ENCODE measurements around the gene MRGPRD.

The MRGPRD gene, protein sequence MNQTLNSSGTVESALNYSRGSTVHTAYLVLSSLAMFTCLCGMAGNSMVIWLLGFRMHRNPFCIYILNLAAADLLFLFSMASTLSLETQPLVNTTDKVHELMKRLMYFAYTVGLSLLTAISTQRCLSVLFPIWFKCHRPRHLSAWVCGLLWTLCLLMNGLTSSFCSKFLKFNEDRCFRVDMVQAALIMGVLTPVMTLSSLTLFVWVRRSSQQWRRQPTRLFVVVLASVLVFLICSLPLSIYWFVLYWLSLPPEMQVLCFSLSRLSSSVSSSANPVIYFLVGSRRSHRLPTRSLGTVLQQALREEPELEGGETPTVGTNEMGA

DNA sequence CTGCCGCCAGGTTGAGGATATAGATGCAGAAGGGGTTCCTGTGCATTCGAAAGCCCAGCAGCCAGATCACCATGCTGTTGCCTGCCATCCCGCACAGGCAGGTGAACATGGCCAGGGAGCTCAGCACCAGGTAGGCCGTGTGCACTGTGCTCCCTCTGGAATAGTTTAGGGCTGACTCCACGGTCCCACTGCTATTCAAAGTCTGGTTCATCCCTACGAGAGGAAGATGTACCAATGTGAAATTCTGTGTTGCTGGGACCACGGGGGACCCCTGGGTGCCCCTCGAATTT is at the start of gene MRGPRD:
Gene MRGPRD, minus strand, starts transcription at position 211 of the 290 bp plus-strand sequence. Its CDS starts 0 bp downstream, at position 211.
- DNase-seq, result no peak

DNA sequence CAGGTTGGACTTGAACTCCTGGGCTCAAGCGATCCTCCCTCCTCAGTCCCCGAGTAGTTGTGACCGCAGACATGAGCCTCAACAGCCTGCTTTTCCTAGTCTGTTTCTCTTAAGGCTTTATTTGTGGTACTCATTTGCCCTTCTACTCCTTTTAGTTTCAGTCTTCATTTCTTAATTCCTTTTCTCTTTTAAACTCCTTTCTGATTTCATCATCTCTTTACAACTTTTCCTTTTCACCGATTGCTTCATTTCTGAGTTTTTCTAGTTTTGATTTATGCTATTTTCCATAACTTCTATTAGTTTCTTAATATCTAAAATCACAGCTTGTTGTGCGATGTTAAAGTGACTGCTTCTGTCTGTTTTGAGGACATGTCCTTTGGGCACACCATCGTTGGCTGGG is 49.5 kb upstream of the MRGPRD start:
- DNase-seq, result no peak

DNA sequence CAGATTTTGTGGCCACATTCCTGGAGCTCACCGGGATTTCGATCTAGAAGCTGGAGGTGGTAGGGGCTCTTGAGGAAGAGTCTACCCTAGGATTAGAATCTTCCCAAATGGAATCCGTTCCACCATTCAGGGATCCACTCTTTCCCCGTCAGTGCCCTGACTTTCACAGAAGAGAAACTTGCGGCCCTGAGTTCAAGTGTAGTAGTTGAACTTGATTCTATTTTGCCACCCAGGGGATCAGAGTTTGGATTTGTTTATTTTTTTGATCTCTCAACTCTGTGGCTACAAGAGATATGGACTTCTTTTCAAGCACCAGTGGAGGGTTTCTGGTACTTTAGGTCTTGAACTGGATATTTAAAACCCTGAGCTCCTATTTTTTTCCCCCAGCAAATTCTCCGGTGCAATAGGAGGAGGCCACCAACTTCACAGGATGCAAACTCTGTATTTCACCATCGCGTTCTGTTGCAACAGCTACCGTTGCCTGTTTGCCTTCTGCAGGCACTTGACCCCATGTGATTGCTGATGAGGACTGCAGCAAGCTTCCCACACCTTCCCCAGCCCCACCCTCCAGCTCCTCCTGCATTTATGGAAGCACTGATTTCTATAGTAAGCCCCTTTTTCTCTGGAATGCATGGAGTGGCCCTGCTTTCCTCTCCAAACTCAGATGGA is 47.1 kb upstream of the MRGPRD start:
- DNase-seq, result no peak

DNA sequence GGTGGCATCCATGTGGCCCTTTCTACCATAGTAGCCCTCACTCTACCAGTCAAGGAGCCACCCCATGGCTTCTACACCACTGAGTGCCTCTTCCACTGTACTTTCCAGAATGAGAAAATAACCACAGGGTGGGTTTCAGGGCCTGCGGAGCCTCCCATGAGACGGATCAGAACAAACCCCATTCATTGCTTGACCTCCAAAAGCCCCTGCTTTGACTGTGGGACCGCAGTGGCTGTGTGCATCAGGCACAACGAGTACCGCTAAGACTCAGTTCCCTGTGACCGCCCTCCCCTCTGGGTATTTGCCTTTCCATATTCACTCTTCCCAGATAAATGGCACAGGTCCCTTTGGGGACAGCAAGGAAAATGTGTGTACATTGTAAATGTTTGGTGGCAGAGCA is 43.7 kb upstream of the MRGPRD start:
- no peak for DNase-seq

DNA sequence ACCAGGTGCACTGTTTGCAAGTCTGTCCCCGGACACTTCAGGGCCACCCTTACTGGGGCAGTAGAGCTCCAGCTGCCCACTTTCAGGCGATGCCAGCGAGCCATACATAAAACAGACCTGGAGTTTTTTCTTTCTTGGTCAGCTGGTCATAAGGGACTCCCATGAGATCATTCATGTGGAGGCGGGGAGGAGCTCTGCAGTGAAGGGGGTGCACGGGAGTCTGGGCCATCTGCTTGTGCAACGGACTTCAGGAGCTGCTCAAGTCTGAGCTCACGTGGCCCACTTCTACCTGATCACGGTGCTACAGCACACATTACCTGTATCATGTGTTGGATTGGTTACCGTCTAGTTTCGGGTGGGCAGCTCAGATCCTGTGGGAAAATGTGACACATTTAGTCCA is 41.5 kb upstream of the MRGPRD start:
- DNase-seq, result no peak

DNA sequence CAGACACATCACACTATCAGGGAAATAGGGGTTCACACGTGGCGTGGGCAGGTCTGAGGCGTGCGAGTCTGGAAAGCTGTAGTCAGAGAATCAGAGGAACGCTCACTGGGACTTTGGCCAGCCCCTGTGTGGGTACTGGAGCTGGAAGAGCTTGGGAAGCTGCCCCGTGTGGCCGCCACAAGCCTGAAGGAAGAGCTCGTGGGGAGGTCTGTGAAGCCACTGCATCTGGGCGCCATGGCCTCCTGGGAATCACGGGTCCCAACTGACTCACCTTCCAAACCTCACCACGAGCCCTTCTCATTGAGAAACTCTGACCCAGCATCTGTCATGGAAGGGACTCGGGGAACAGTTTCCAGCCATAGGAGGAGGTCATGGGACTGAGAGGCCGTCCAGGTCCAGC is 38.1 kb upstream of the MRGPRD start:
- DNase-seq, result peak; percentile 61

DNA sequence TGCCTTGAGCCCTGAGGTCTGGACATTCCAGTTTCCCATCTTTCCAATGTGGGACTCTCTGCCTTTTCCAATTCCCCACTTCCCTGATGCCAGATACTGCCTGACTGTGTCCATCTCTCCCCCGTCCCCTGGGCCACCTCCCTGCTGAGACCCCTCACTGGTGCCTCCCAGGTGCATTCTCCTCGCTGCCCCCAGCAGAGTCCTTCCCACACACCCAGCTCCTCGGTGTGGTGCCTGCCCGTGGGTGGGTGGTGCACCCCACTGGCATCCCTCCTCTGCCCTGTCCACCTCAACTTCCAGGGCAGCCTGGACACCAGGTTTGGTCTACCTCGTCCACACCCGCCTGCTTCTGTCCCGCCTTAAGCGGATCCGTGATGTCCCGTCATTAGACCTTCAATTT is 37.2 kb upstream of the MRGPRD start:
- DNase-seq, result no peak

DNA sequence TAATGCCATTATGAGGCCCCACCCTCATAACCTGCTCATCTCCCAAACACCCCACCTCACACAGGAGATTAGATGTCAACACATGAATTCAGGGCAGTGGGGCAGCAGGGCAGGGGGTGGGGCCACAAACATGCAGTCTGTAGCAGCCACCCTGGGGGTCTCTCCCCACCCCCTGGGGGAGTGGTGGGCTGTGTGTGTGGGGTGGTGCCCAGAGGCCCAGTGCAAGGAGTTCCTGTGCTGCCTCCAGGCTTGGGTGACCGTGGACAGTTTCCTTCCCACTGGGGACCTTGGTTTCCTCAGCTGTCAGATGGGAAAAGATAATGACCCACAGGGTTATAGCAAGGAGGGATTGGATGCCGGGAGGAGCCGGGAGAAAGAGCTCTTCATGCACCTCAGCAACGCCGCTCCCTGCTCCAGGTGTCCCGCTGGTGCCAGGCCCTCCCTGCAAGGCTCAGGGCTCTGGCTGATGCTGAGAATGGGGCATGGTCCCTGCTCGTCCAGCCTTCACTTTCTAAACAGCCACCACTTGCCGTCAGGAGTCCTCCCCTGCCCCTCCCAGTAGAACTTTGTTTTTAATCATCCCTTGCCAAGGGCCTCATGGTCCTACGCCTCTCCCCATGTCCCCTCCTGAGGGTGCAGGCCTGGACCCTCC is 34.2 kb upstream of the MRGPRD start:
- DNase-seq, result no peak

DNA sequence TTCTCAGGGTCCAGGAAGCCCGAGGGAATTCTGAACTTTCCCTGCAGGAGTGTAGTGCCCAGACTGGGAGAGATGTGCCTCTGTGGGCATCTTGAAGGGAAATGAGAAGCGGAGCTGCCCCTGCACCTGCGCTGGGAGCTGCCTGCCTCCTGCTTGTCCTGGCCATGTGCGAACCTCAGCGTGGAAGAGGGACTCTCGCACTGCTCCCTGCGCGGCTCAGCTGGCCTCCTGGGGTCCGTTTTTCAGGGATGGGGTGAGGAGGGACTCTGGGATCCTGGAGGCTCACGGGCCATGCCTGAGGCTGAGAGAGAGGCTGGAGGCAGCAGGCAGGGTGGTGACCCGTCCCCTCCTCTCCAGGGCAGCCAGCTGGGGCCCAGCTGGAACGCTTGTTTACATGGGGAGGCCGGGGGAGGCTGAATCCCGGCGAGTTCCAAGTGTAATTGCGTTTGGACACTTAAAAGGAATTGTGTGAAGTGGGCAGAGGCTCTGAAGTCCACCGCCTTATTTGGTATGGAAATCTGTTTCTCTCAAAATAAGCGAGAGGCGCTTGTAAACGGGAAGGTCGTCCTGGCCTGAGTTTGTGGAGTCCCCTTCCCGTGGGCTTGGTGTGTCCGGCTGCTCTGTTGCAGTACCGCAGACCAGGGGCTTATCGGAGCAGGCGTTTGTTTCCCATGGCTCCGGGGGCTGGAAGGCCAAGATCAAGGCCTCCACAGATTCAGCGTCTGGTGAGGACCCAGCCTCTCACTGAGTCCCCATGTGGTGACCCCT is 33.5 kb upstream of the MRGPRD start:
- DNase-seq, result no peak

DNA sequence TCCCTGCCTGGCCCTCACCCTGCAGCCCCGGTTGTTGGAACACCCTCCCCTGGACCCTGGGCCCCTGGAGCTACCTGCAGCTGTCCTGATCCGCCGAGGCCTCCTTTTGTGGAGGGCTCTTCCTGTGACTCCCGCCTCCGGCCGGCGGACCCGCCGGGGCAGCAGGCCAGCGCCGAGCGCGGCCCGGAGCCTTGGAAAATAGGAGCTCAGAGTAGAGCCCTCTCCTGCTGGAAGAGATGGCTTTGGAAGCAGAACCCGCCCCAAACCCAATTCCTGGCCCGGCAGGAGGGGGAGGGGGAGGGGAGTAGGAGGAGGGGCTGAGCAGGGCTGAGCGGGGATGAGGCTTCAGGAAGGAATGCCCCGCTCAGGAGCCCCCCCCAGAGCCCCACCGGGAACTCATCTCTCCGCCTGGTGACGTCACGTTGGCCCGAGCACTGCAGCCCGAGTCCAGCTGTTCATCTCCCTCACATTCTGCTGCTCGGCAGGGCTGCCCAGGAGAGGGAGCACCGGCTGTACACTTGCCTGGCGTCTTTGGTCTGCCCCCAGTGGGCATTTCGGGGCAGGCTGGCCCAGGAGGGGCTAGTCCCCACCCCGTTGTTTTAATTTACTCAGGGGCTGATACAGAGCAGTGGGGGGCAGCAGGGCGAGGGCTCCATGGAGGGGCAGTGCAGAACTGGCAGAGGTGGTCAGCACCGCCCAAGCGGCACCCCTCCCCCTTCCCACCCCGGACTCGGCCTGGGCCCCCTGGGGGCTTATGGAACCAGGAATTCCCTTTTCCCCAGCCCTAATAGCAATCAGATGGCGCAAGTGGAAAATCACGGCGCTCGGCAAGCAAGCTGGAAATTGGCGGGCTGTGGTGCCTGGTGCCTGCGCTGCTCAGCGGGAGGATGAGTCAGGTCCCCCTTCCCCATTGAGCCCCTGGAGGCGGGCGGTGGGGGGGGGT is 32.5 kb upstream of the MRGPRD start, which contains the start of gene MRGPRF:
Gene MRGPRF, minus strand, starts transcription at position 238 of the 943 bp plus-strand sequence. CDS start 3,345 bp downstream, outside the sequence.
- peak; percentile 94 for DNase-seq

DNA sequence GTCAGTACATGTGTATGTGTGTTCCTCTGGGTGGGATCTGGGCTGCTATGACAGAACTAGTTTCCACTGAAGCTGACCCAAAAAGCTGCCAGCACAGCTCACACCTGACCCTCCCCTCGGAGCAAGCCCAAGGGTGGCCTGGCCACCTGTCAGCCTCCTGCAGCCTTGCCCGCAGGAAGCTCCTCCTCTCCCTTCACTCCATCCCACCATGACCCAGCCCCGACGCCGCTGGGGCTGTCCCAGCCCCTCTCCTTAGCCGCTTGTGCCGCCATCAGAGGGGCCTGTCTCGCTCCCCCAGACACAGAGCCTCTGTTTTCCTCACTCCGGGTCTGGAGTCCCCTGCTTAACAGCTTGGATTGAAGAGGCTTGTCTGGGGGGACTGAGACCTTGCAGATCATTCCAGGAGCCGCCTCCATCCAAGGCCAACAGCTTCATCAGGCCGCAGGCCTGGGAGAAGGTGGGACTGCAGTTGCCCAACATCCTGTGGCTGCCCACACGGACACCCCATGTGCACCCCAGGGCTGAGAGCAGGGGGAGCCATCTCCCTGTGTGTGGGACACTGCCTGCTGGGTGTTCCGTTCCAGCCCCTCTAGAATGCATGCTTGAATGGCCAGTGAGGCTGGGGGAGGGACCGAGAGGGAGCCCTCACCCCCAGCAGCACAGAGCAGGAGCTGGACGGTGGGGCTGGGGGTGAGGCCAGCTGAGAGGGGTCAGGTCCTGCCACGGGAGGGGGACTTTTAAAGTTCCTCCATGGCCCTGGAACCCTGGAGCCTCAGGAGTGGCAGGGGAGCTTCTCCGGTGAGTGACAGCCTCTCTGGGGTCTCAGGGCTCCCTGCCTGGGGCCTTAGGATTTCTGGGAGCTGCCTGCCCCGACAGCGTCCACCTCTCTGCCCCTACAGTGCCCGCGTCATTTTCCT is 31.6 kb upstream of the MRGPRD start:
- DNase-seq, result peak; percentile 44

DNA sequence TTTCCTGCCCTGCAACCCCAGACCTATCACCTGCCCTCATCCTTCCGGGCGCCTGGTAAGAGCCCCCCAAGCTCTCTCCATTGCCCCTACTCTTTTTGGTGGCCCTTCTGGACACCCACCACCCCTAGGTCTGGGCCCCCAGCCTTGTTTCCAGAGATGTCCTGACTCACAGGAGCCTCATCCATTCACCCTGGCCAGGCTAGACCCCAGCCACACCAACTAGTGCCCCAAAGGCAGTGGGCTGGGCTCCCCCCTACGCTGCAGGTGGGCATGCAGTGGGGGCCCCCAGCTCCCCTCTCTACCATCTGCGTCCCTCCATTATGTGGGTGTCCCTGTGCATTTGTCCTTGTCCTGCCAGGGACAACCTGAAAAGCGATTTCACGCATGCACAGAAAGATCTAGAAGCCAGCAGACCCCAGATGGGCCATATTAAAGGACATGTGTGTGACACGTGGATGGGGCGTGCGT is 30.9 kb upstream of the MRGPRD start:
- DNase-seq, result no peak

DNA sequence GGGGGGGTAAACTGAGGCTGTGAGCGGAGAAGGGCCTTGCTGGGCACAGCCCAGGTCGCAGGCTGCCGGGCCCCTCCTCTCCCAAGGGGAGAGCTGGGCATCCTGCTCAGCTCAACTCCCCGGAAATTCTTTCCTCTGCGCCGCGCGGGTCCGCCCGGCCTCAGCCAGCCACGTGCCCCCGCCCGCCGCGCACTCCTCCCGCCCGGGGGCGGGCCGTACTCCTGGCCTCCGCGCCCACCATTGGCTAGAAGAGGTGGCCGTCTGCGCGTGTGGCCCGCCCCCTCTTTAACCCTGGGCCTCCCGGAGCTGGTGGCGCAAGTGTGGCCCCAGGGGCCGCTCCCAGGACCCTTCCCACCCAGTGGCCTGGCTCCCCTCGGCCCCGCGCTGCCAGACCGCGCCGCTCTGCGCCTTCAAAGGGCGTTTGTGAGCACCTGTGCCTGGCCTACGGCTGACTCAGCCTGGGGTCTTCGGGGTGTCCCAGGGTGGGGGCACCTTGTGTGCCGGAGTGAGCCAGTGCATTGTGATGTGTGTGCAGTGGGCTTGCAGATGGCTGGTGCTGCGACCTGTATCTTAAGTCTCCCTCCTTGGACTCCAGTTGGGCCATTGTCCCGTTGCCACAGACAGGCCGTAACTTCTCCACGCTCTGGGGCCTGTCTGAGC is 30.3 kb upstream of the MRGPRD start:
- peak; percentile 88 for DNase-seq

DNA sequence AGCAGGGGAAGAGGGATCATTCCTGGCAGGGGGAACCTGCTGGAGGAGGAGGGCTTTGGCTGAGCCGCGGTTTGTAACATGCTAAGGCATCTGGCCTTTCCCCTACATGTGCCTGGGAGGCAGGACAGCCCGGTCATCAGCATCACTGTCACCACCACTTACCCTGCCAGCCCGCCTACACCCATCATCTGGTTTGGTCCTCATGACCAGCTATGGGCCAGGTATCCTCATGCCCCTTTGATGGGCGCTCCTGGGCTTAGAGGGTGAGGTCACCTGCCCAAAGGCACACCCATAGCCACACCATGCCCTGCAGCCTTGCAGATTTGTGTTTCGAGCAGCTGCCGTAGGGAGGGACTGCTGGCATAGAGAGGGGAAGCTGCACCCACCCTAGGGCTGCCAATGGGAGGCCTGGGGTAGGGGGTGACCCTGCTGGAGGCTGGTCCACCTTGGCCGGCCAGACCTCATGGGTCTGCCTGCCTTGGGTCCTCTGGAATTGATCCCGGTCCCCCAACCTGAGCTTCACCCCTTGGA is 29.6 kb upstream of the MRGPRD start:
- no peak for DNase-seq

DNA sequence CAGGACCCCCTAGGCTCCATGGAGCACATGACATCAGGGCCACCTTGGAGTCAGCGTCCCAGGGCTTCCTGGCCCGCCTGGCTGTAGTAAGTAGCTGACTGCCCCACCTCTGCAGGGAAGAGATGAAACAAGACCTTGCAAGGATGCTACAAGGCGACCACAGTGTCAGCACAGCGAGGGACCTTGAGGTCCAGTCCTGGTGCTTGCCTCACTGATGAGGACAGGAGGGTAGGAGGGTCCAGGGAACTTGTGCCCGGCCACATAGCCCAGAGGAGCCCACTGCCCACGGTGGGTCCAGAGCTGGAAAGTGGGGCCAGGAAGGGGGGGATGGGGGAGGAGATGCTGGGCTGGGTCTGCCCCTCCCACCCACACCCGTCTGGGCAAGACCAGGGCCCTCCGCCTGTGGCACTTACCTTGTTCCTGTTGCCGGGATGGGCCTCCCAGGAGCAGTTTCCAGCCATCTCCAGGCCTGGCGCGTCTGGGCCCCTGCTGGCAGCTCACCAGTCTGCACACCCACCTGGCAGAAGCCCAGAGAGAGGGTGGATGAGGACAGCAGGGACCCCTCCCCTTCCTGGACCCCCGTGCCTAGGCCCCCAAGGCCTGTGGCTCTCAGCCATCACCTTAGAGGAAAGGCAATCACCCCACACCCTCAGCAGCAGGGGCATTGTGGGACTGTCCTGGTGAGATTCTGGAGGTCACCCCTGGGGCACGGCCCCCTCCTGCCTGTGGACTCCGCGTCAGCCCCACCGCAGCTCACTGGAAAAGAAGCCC is 28.8 kb upstream of the MRGPRD start:
- no peak for DNase-seq

DNA sequence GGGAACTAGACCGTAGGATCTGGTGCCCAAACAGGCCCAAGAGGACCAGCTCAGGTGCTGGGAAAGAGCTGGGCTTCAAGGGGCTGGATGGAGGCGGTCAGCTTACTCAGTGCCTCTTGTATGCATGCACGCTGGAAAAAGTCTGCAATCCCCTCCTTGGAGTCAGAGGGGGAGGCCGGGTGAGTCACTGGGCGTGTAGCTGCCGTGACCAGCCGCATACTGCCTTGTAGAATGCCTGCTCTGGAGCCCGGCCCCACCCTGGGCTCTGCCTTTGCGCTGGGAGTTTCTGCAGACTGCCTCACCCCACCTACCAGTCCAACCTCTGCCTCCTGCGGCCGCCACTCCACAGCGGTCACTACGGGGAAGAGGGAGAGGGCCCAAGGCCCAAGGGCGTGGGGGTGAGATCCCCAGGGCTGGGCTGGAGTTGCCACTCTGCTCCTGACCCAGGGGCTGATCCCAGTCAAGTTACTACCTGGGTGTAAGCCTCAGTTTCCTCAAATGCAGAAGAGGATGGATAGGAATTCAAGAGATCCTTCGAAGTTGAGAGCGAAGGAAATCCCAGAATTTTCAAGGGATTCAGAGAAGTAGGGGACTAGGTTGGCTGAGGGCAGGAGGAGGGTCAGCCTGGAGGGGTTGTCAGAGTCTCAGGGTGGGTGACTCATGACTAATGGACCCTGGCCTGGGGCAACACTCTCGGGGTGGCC is 28.1 kb upstream of the MRGPRD start:
- peak; percentile 97 for DNase-seq

DNA sequence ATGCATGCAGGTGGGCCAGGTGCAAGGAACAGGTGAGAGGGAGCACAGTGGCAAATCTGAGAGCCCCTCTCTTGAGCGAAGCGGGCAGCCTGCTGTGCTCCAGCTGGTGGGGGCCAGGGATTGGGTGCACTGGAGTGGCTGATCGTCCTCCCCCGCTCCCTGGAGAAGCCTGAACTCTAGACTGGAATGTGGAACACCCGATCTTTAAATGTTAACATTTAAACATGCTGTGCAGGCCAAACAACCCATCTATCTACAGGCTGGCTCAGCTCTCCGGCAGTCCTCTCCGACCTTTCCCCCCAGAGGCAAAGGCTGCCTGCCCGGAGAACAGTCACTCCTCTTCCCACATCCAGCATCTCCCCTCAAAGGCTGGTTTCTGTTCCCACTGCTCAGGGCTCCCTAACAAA is 27.2 kb upstream of the MRGPRD start:
- no peak for DNase-seq

DNA sequence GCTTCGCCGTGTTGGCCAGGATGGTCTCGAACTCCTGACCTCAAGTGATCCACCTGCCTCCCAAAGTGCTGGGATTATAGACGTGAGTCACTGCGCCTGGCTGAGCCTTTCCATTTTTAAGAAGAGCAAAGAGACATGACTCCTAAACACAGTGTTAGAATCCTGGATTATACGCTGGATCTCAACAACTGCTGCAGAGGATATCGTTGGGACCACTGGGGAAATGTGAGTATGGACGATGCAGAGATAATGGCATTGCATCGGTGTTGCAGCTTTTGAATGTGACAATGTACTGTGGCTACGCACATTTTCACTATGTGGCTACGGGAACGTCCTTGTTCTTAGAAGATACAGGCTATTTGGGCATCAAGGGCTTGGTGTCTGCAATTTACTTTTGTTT is 26.0 kb upstream of the MRGPRD start:
- no peak for DNase-seq
